PC-3 (cell line): Measurements from ENCODE around the gene SPATC1L. TPM values are rescaled to one million over a fixed set of nuclear protein-coding genes. Genes with fewer than 3 reads are reported as not detected.

Experiments
- ATAC-seq: fragments of 200-7000 bp; cut with Tn5 transposase; 2 replicates; pipeline ENCODE4 v1.9.1; 2020; ENCODE audit warnings: mild to moderate bottlenecking, moderate library complexity
- BruUV-seq: library from RNA; stranded (reverse); fragments of 400-500 nt; replicated peaks from 2 replicates; lab custom pipeline; 2021; lab: Mats Ljungman, UMichigan
- CTCF ChIA-PET: fragments of 300-600 bp; sonication (Branson Sonifier 250); formaldehyde crosslinking; loops from one replicate; lab custom pipeline; 2022; ENCODE audit warnings: antibody characterized with exemption; lab: Charles Lee
- POLR2A ChIA-PET: fragments of 300-600 bp; sonication (Branson Sonifier 250); formaldehyde crosslinking; loops from one replicate; lab custom pipeline; 2022; ENCODE audit warnings: antibody characterized with exemption; ENCODE audit not compliant: unreplicated experiment; lab: Charles Lee
- DNase-seq: peaks from one replicate; pipeline ENCODE4 v3.0.0-alpha.2; 2015
- H2AFZ ChIP-seq: fragments of 300-600 bp; sonication (generic); 2 replicates; pipeline ENCODE4 v1.6.0; 2016; ENCODE audit warnings: antibody characterized with exemption, low read length
- H3F3A ChIP-seq: fragments of 300-600 bp; sonication (generic); one replicate; pipeline ENCODE4 v1.6.0; 2017; ENCODE audit warnings: antibody characterized with exemption, low read length, control low read depth, mild to moderate bottlenecking; ENCODE audit not compliant: unreplicated experiment
- H3K27ac ChIP-seq: fragments of 300-600 bp; sonication (generic); 2 replicates; pipeline ENCODE4 v1.5.1; 2016; ENCODE audit warnings: mild to moderate bottlenecking, low read length
- H3K27me3 ChIP-seq: fragments of 300-600 bp; sonication (generic); 2 replicates; pipeline ENCODE4 v1.6.1; 2016; ENCODE audit warnings: low read length, mixed read lengths
- H3K36me3 ChIP-seq: fragments of 300-600 bp; sonication (generic); 2 replicates; pipeline ENCODE4 v1.6.1; 2016; ENCODE audit warnings: low read depth, mixed run types, low read length, mixed read lengths
- H3K4me1 ChIP-seq: fragments of 300-600 bp; sonication (generic); 2 replicates; pipeline ENCODE4 v1.5.1; 2016; ENCODE audit warnings: low read length; ENCODE audit not compliant: insufficient read depth
- H3K4me2 ChIP-seq: fragments of 300-600 bp; sonication (generic); 2 replicates; pipeline ENCODE4 v1.6.0; 2016; ENCODE audit warnings: low read length
- H3K4me3 ChIP-seq: fragments of 300-600 bp; sonication (generic); 2 replicates; pipeline ENCODE4 v1.5.1; 2016; ENCODE audit warnings: mild to moderate bottlenecking, low read length, mixed read lengths
- H3K79me2 ChIP-seq: fragments of 300-600 bp; sonication (generic); 2 replicates; pipeline ENCODE4 v1.6.1; 2017; ENCODE audit warnings: low read length, mixed read lengths
- H3K9ac ChIP-seq: fragments of 300-600 bp; sonication (generic); 2 replicates; pipeline ENCODE4 v1.6.0; 2016; ENCODE audit warnings: mild to moderate bottlenecking, low read length
- H3K9me2 ChIP-seq: fragments of 300-600 bp; sonication (generic); replicated peaks from 2 replicates; pipeline ENCODE4 v1.6.1; 2016; ENCODE audit warnings: mixed run types, low read length, mixed read lengths
- H3K9me3 ChIP-seq: fragments of 300-600 bp; sonication (generic); 2 replicates; pipeline ENCODE4 v1.6.1; 2016; ENCODE audit warnings: low read length, mixed read lengths
- H4K20me1 ChIP-seq: fragments of 300-600 bp; sonication (generic); 2 replicates; pipeline ENCODE4 v1.6.1; 2016; ENCODE audit warnings: low read length, mixed read lengths
- CTCF ChIP-seq: fragments of 300-600 bp; sonication (generic); conservative IDR thresholded peaks from 2 replicates; pipeline ENCODE4 v1.5.1; 2017; ENCODE audit warnings: antibody characterized with exemption, low read depth, mild to moderate bottlenecking, low read length
- EZH2 ChIP-seq: fragments of 300-600 bp; sonication (generic); IDR thresholded peaks from one replicate; pipeline ENCODE4 v1.6.1; 2017; ENCODE audit warnings: antibody characterized with exemption, mild to moderate bottlenecking, low read length; ENCODE audit not compliant: unreplicated experiment
- EZH2phosphoT487 ChIP-seq: fragments of 300-600 bp; sonication (generic); IDR thresholded peaks from 2 replicates; pipeline ENCODE4 v1.6.1; 2018; ENCODE audit warnings: mild to moderate bottlenecking, antibody characterized with exemption, low read length, borderline replicate concordance
- intact Hi-C: fragments of 100-400 bp; cut with micrococcal nuclease; formaldehyde crosslinking; loops from 2 replicates; pipeline ENCODE4 v1.9.0; 2023
- total RNA-seq: library from RNA; depleted of rRNA; stranded (reverse); fragments of >200 nt; gene quantifications from 2 replicates; pipeline ENCODE4 v1.2.3, GENCODE V29; 2014

The SPATC1L gene
- total RNA-seq, 1 experiment from 2014 or later = 41.7 TPM

DNA sequence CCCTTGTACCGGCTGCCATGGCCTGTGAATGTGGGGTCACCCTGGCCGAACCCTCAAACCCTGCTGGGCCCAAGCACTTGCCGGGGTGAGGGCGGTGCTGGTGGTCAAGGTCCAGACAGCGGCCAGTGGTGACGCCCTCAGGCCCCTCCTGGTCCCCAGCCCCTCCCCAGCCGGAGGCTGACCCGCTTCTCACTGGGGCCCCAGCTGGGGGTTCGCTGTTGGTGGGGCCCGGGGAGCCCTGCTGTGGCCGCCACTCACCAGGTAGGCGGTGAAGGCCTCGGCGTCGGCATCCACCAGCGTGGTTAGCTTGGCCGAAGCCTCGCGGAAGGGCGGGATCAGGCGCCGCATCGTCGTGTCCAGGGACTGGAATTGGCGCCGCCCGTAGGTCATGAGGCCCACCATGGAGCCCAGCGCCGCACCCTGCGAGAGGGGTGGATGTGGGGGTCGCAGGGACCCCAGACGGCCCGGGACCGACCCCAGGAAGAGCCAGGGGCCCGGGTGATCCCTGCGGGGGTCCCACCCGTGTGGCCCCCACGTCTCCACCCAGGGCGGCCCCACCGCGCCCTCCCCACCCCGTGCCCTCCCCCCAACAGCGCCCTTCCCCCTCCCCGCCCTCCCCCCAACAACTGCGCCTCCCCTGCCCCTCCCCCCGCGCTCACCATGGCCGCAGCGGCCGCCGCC, 39.0 kb downstream of the SPATC1L start:
- no peak overlapping the region for H3K4me2 ChIP-seq
- no peak for TF ChIP-seq EZH2phosphoT487
- no peak for TF ChIP-seq CTCF
- no peak for TF ChIP-seq EZH2
- no peak overlapping the region for H3K27ac ChIP-seq
- no TSS peak for BruUV-seq
- H3F3A ChIP-seq = peaks cover 7% of the 10 kb centered on the region
- H3K9me3 ChIP-seq = no peaks in the 10 kb centered on the region
- H3K9me2 ChIP-seq = no peaks in the 10 kb centered on the region
- ChIA-PET POLR2A (no interaction called here), CTCF (no interaction called here)
- H3K36me3 ChIP-seq = no peaks in the 10 kb centered on the region
- H3K27me3 ChIP-seq = no peaks in the 10 kb centered on the region
- H2AFZ ChIP-seq = no peak overlapping the region
- no peaks in the 10 kb centered on the region for H3K79me2 ChIP-seq
- ATAC-seq (no peak), DNase-seq (no peak)
- no peak overlapping the region for H3K4me3 ChIP-seq
- H4K20me1 ChIP-seq = no peaks in the 10 kb centered on the region
- intact Hi-C loops = loop anchor here (5.0 kb wide), 1 partner anchor 142 kb away; the partner anchor contains the start of genes MCM3AP and YBEY
- H3K4me1 ChIP-seq = peaks cover 5% of the 10 kb centered on the region; the same call in 1 of the 2 replicates
- H3K9ac ChIP-seq = no peak overlapping the region

- DNase-seq (no peak), ATAC-seq (no peak)
- Histone ChIP-seq H3K79me2 (no peaks in the 10 kb centered on the region), H3K4me3 (no peak overlapping the region), H3K9ac (no peak overlapping the region), H2AFZ (no peak overlapping the region), H3K9me2 (no peaks in the 10 kb centered on the region), H3K27ac (no peak overlapping the region), H3K9me3 (no peaks in the 10 kb centered on the region), H3K4me1 (peaks cover 5% of the 10 kb centered on the region; the same call in 1 of the 2 replicates), H3F3A (peaks cover 7% of the 10 kb centered on the region), H3K27me3 (no peaks in the 10 kb centered on the region), H3K4me2 (no peak overlapping the region), H4K20me1 (no peaks in the 10 kb centered on the region), H3K36me3 (no peaks in the 10 kb centered on the region)
- TF ChIP-seq EZH2 (no peak), CTCF (no peak), EZH2phosphoT487 (no peak)
- no TSS peak for BruUV-seq
- ChIA-PET CTCF (interaction anchor here (2.1 kb wide), 1 partner anchor 171 kb away, joined by 22 read pairs; no protein-coding TSS in a partner anchor), POLR2A (no interaction called here)
- intact Hi-C loops = loop anchor here (5.0 kb wide), 3 partner anchors 143 to 178 kb away; partner anchors contain the start of genes C21orf58, MCM3AP, PCNT and YBEY
Observed at GRCh38 chr21:46144464-46145070, 39.7 kb downstream of the SPATC1L start.
